ENCODE data around the gene CRY1. TPM values are rescaled to one million over a fixed set of nuclear protein-coding genes. Genes with fewer than 3 reads are reported as not detected.

Gene CRY1
- total and polyA plus RNA-seq, 8 donors: 3.6 to 95.1 (median 24.0) TPM

GRCh38 chr12:106950591-106950990 is 142.8 kb downstream of the CRY1 start:
- no peak overlapping the region for H3K4me3 ChIP-seq
- no peaks in the 10 kb centered on the region for H3K9me3 ChIP-seq
- no peak for DNase-seq
- H3K27me3 ChIP-seq: no peaks in the 10 kb centered on the region
- 96 to 98% (median 97%) methylated on average over 5 of the region's 5 CpGs for WGBS, 5 donors
- TF ChIP-seq EP300 (IDR thresholded peaks at IDR 0.05): no peak
- no peak for TF ChIP-seq CTCF (IDR thresholded peaks at IDR 0.05)
- no peak for TF ChIP-seq POLR2A (IDR thresholded peaks at IDR 0.05)
- no peak for TF ChIP-seq POLR2AphosphoS5 (IDR thresholded peaks at IDR 0.05)
- intact Hi-C loops (cut with DNase I; ENCODE audit: low total_unique reads): no loop called here
- no peak overlapping the region for H3K27ac ChIP-seq
- peaks cover 5 to 20% (median 14%) of the 10 kb centered on the region in 4 donors for H3K4me1 ChIP-seq
- no peaks in the 10 kb centered on the region for H3K36me3 ChIP-seq

GRCh38 chr12:106947461-106947860 is 145.9 kb downstream of the CRY1 start:
- no peak overlapping the region for H3K4me3 ChIP-seq
- H3K9me3 ChIP-seq: no peaks in the 10 kb centered on the region
- intact Hi-C loops (cut with DNase I; ENCODE audit: low total_unique reads): no loop called here
- no peaks in the 10 kb centered on the region for H3K4me1 ChIP-seq
- no peak overlapping the region for H3K27ac ChIP-seq
- H3K36me3 ChIP-seq: no peaks in the 10 kb centered on the region
- H3K27me3 ChIP-seq: no peaks in the 10 kb centered on the region
- no peak for DNase-seq
- TF ChIP-seq POLR2A (IDR thresholded peaks at IDR 0.05) (no peak), CTCF (IDR thresholded peaks at IDR 0.05) (no peak), POLR2AphosphoS5 (IDR thresholded peaks at IDR 0.05) (no peak), EP300 (IDR thresholded peaks at IDR 0.05) (no peak)

- TF ChIP-seq POLR2A (IDR thresholded peaks at IDR 0.05) (no peak), POLR2AphosphoS5 (IDR thresholded peaks at IDR 0.05) (no peak), EP300 (IDR thresholded peaks at IDR 0.05) (no peak), CTCF (IDR thresholded peaks at IDR 0.05) (no peak)
- no peak for DNase-seq
- H3K27me3 ChIP-seq: no peaks in the 10 kb centered on the region
- WGBS, 5 donors: 9 to 27% (median 17%) methylated on average over 1 of the region's 1 CpG
- intact Hi-C loops (cut with DNase I; ENCODE audit: low total_unique reads): no loop called here
- H3K36me3 ChIP-seq: no peaks in the 10 kb centered on the region
- no peak overlapping the region for H3K4me3 ChIP-seq
- no peaks in the 10 kb centered on the region for H3K9me3 ChIP-seq
- no peak overlapping the region for H3K27ac ChIP-seq
- no peaks in the 10 kb centered on the region for H3K4me1 ChIP-seq
These were observed 148.0 kb downstream of the CRY1 start for GRCh38 chr12:106945261-106945851.

GRCh38 chr12:106942775-106943174 is 150.6 kb downstream of the CRY1 start:
- H3K36me3 ChIP-seq: no peaks in the 10 kb centered on the region
- 82 to 98% (median 88%) methylated on average over 2 of the region's 2 CpGs for WGBS, 5 donors
- H3K27me3 ChIP-seq: no peaks in the 10 kb centered on the region
- H3K9me3 ChIP-seq: no peaks in the 10 kb centered on the region
- H3K4me1 ChIP-seq: no peaks in the 10 kb centered on the region
- TF ChIP-seq POLR2A (IDR thresholded peaks at IDR 0.05) (no peak), EP300 (IDR thresholded peaks at IDR 0.05) (no peak), POLR2AphosphoS5 (IDR thresholded peaks at IDR 0.05) (no peak), CTCF (IDR thresholded peaks at IDR 0.05) (no peak)
- DNase-seq: no peak
- intact Hi-C loops (cut with DNase I; ENCODE audit: low total_unique reads): no loop called here
- no peak overlapping the region for H3K27ac ChIP-seq
- no peak overlapping the region for H3K4me3 ChIP-seq

All from stomach (tissue), 9 donors.